Activated naive CD4-positive, alpha-beta T cell treated with anti-CD3 and anti-CD28 coated beads for 36 hours (primary cell): Measurements from ENCODE around the gene STXBP6. TPM values are rescaled to one million over a fixed set of nuclear protein-coding genes. Genes with fewer than 3 reads are reported as not detected.
"Not testable (repeated sequence)": the region's sequence is repeated elsewhere in the genome, so short reads cannot be mapped to it uniquely, and the experiment has no call there.

Experiments
- CTCF ChIA-PET: fragments of 350-600 bp; sonication (Branson Sonifier 250); formaldehyde crosslinking; loops from one replicate; lab custom pipeline; 2021; ENCODE audit warnings: antibody characterized with exemption; lab: Charles Lee
- DNase-seq: peaks from one replicate; pipeline ENCODE4 v3.0.0-alpha.2; 2020
- H3K27ac Mint-ChIP-seq: one replicate; pipeline ENCODE4 v1.8.0; 2021; ENCODE audit warnings: mild to moderate bottlenecking, mixed read lengths
- H3K27me3 Mint-ChIP-seq: one replicate; pipeline ENCODE4 v1.8.0; 2021; ENCODE audit warnings: low read depth, mixed read lengths
- H3K36me3 Mint-ChIP-seq: one replicate; pipeline ENCODE4 v1.8.0; 2021; ENCODE audit warnings: low read depth, mixed read lengths
- H3K4me1 Mint-ChIP-seq: one replicate; pipeline ENCODE4 v1.8.0; 2021; ENCODE audit warnings: low read depth, mixed read lengths
- H3K4me3 Mint-ChIP-seq: one replicate; pipeline ENCODE4 v1.8.0; 2021; ENCODE audit warnings: mild to moderate bottlenecking, moderate library complexity, mixed read lengths
- H3K9me3 Mint-ChIP-seq: one replicate; pipeline ENCODE4 v1.8.0; 2021; ENCODE audit warnings: mixed read lengths
- intact Hi-C: fragments of 100-400 bp; cut with micrococcal nuclease; formaldehyde crosslinking; loops from one replicate; pipeline ENCODE4 v1.15.1; 2023
- total RNA-seq, 2 experiments: library from RNA; stranded (reverse); gene quantifications; one replicate each; pipeline ENCODE4 v1.2.3, GENCODE V29; 2021

Gene STXBP6
- total RNA-seq, 2 experiments from 2014 or later, result not detected

DNA sequence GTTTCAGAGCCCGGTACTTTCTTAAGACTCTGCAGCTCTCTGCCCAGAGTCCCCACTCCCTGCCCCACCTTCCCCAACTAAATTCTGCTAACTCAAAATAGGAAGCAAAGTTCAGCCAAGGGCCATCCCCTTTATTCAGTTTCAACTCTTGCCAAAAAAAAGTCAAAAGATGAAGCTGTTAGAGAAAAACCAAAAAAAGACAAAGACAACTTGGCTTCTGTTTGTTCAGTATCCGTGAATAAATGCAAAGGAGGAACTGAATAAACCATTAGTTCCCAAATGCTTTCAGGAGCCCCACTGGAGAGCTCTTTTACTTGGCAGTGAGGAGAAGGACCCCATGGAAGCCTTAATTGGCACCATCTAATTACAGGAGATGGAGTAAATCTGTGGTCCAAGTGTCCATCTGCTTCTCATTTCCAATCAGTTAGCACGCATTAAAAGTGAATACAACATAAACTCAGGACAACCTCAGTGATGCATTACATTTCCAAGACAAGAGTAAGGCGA is 260.5 kb downstream of the STXBP6 start:
- no peak for DNase-seq
- intact Hi-C loops, result no loop called here
- H3K4me1 Mint-ChIP-seq, result no peaks in the 10 kb centered on the region
- H3K9me3 Mint-ChIP-seq, result no peaks in the 10 kb centered on the region
- peaks cover 22% of the 10 kb centered on the region for H3K27me3 Mint-ChIP-seq
- no peak overlapping the region for H3K4me3 Mint-ChIP-seq
- H3K27ac Mint-ChIP-seq, result no peak overlapping the region
- H3K36me3 Mint-ChIP-seq, result no peaks in the 10 kb centered on the region
- CTCF ChIA-PET, result interaction anchor here (1.2 kb wide), 1 partner anchor 79 kb away, joined by 4 read pairs; no protein-coding TSS in a partner anchor

DNA sequence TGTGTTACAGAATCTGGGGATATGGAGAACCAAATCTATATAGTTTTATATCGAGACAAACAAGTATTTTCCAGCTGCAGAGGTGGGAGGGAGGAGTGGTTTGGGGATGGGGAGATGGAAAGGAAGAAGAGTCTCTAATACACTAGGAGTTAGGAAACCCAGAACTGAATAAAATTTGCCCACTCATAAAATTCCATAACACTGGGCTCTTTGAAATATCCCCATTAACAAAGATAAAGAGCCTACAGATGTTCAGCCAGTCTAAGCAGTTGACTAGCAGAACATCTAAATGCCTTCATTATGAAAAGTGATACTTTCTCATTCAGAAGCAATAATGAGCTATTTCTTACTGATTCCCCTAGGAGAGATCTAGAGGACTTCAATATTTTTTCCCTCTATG is 264.2 kb downstream of the STXBP6 start:
- Mint-ChIP-seq H3K4me1 (no peaks in the 10 kb centered on the region), H3K36me3 (no peaks in the 10 kb centered on the region), H3K4me3 (no peak overlapping the region), H3K9me3 (no peaks in the 10 kb centered on the region), H3K27ac (no peak overlapping the region), H3K27me3 (peaks cover 12% of the 10 kb centered on the region)
- intact Hi-C loops, result no loop called here
- DNase-seq, result no peak
- CTCF ChIA-PET, result no interaction called here

DNA sequence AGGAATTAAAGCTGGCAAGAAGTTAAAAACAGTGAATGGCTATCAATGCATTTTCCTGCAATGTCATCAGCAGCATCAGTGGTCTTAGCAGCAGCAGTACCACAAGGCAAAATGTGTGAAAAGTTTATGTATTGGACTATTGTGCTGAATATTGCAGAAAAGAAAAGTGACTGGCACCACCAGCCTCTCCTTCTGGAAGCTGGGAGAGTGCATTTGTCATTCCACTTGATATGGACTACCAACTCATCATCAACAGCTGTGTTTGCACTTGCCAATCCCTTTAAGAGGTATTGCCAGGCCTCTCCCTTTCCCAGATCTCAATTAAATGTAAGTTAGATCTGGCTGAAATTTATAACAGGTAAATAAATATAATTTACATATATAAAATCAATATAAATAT is 265.0 kb downstream of the STXBP6 start:
- intact Hi-C loops, result no loop called here
- H3K27ac Mint-ChIP-seq, result no peak overlapping the region
- H3K27me3 Mint-ChIP-seq, result peaks cover 12% of the 10 kb centered on the region
- no peaks in the 10 kb centered on the region for H3K4me1 Mint-ChIP-seq
- H3K4me3 Mint-ChIP-seq, result no peak overlapping the region
- no peaks in the 10 kb centered on the region for H3K36me3 Mint-ChIP-seq
- no peak for DNase-seq
- CTCF ChIA-PET, result no interaction called here
- H3K9me3 Mint-ChIP-seq, result no peaks in the 10 kb centered on the region

DNA sequence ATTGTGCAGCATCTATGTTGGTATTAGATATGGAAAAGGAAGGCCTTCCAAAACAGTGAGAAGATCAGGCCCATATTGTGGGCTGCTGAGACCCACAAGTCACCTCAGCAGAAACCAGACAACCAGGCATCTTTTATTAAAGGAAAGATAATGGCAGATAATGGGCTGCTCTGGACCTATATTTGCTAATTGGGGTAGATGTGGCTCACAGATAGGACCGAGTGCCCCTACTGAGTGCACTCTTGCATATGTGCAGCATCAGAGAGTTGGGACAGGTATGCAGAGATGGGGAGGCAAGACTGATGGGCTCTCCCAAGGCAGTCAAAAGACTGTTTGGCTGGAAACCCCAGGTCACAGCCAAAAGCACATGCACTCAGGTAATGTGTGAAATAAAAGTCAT is 266.2 kb downstream of the STXBP6 start:
- Mint-ChIP-seq H3K9me3 (no peaks in the 10 kb centered on the region), H3K36me3 (no peaks in the 10 kb centered on the region), H3K27ac (no peak overlapping the region), H3K4me3 (no peak overlapping the region), H3K27me3 (peaks cover 10% of the 10 kb centered on the region), H3K4me1 (no peaks in the 10 kb centered on the region)
- DNase-seq, result no peak
- CTCF ChIA-PET, result no interaction called here
- intact Hi-C loops, result no loop called here

DNA sequence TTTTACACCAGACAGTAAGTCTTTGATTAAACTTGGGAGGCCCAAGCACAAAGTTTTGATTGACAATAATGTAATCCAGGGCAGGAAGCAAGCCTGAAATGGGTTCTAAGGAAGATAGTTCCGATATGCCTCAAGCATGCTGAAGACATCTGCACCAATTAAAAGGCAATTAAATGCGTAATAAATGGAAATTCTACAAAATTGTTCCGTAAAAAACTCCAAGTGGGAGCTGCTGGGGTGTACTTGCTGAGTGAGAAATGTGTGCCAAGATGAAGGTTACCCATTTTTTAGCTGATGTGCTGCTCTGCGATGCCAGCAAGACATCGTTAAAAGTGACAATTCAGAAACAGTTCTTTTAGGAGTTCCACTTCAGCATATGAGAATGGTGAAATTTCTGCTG is 269.7 kb downstream of the STXBP6 start:
- no peak for DNase-seq
- no peaks in the 10 kb centered on the region for H3K36me3 Mint-ChIP-seq
- H3K27me3 Mint-ChIP-seq, result no peaks in the 10 kb centered on the region
- no peak overlapping the region for H3K4me3 Mint-ChIP-seq
- no peaks in the 10 kb centered on the region for H3K9me3 Mint-ChIP-seq
- no peaks in the 10 kb centered on the region for H3K4me1 Mint-ChIP-seq
- CTCF ChIA-PET, result interaction anchor here (1.2 kb wide), 2 partner anchors 70 to 71 kb away, joined by 3 read pairs; no protein-coding TSS in a partner anchor
- no peak overlapping the region for H3K27ac Mint-ChIP-seq
- intact Hi-C loops, result no loop called here

DNA sequence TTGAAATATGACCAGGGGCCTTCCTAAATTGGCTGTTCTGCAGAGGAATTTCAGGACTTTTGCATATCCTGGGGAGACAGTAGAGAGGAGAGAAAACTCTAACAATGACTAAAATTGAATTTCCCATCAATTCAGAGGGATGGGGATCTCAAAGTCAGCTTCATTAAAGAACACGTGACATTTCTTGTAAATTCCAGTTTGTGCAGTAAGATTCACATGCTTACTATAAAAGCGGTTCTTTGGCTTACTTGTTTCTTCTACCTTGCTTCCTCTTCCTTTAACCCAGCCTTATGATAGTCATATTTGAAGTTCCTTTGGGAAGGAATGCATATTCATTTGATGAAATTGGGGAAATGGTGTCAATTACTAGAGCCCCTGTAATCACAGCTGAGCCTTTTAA is 272.3 kb downstream of the STXBP6 start:
- Mint-ChIP-seq H3K27ac (no peak overlapping the region), H3K36me3 (no peaks in the 10 kb centered on the region), H3K4me3 (no peak overlapping the region), H3K9me3 (no peaks in the 10 kb centered on the region), H3K4me1 (no peaks in the 10 kb centered on the region), H3K27me3 (peaks cover 6% of the 10 kb centered on the region)
- CTCF ChIA-PET, result interaction anchor here (1.3 kb wide), 1 partner anchor 43 kb away, joined by 3 read pairs; no protein-coding TSS in a partner anchor
- intact Hi-C loops, result no loop called here
- no peak for DNase-seq

DNA sequence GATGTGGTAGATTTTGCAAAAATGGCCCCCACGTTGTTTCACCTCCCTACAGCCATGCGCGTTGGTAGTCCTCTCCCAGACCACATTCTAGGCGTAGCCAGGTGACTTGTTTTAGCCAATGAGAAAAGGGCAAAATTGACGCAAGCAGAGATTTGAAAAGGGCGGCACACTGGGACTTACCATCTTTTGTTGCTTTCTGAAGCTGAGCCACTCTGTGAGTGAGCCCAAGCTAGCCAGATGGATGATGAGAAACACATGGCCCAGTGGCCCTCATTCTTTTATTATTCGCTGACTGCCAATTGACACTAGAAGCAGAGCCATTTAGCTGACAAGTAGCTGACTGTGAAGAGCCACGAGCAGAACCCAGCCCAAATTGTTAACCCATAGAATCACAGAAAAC is 274.0 kb downstream of the STXBP6 start:
- Mint-ChIP-seq H3K9me3 (no peaks in the 10 kb centered on the region), H3K4me3 (no peak overlapping the region), H3K27ac (no peak overlapping the region), H3K27me3 (peaks cover 21% of the 10 kb centered on the region), H3K36me3 (no peaks in the 10 kb centered on the region), H3K4me1 (no peaks in the 10 kb centered on the region)
- intact Hi-C loops, result no loop called here
- DNase-seq, result no peak
- CTCF ChIA-PET, result no interaction called here

DNA sequence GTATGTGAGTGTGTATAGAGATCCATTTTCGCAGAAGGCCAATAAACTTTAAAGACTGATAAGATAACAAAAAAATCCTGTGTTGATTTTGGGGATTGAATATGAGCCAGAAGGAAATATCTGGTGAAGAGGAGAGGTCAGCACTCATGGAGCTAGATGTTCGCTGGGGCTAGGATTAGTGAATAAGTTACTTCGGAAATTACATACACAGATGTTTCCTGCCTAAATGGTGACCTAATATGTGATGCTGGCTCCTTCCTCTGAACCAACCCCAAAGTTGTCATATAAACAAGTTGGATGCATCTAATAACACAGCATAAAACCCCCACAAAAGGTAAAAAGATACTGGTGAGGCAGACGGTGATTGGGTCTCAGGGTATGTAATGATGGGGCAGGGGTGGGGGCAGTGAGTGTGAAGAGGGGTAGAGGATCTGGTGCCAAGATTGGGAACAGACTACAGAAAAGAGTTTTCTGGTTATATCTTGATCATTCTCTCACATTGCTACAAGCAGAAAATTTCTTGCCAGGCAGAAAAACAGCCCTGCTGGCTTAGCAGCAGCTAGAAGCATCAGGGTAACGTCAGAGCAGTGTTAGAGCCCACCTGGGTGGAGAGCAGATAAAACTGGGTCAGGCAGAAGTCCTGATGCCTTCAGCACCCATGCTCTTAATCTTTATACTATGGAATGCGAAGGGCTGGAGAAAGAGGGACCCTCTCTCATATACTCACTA is 275.6 kb downstream of the STXBP6 start:
- H3K36me3 Mint-ChIP-seq, result no peaks in the 10 kb centered on the region
- DNase-seq, result no peak
- intact Hi-C loops, result no loop called here
- no peaks in the 10 kb centered on the region for H3K4me1 Mint-ChIP-seq
- no peak overlapping the region for H3K27ac Mint-ChIP-seq
- peaks cover 23% of the 10 kb centered on the region for H3K27me3 Mint-ChIP-seq
- CTCF ChIA-PET, result no interaction called here
- no peak overlapping the region for H3K4me3 Mint-ChIP-seq
- no peaks in the 10 kb centered on the region for H3K9me3 Mint-ChIP-seq

DNA sequence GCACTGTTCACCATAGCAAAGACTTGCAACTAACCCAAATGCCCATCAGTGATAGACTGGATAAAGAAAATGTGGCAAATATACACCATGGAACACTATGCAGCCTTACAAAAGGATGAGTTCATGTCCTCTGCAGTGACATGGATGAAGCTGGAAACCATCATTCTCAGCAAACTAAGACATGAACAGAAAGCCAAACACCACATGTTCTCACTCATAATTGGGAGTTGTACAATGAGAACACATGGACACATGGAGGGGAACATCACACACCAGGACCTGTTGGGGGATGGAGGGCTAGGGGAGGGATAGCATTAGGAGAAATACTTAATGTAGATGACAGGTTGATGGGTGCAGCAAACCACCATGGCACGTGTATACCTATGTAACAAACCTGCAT is 276.4 kb downstream of the STXBP6 start:
- H3K4me3 Mint-ChIP-seq, H3K36me3 Mint-ChIP-seq, intact Hi-C loops, CTCF ChIA-PET, H3K9me3 Mint-ChIP-seq, H3K4me1 Mint-ChIP-seq, DNase-seq, H3K27ac Mint-ChIP-seq: not testable (repeated sequence)
- H3K27me3 Mint-ChIP-seq, result peaks cover 23% of the 10 kb centered on the region

DNA sequence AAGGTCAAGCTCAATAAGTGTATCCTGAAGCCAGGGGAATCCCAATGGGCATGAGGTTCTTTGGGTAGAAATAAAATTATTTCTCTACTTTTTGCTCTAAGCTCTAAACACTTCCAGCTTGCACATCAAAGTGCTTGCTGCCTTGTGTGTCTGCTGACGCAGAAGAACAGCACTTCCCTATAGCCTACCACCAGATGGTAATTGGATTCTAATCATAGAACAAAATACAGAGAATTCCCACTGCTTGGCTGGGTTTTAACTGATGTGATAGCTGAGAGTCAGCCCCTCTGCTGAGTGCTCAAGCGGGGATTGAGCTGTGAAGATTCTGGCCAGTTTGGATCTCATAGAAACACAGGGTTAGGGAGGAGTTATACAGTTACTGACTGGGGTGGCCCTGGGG is 283.5 kb downstream of the STXBP6 start:
- intact Hi-C loops, result no loop called here
- Mint-ChIP-seq H3K4me3 (no peak overlapping the region), H3K36me3 (no peaks in the 10 kb centered on the region), H3K27ac (no peak overlapping the region), H3K9me3 (no peaks in the 10 kb centered on the region), H3K27me3 (peaks cover 31% of the 10 kb centered on the region), H3K4me1 (no peaks in the 10 kb centered on the region)
- CTCF ChIA-PET, result no interaction called here
- no peak for DNase-seq

DNA sequence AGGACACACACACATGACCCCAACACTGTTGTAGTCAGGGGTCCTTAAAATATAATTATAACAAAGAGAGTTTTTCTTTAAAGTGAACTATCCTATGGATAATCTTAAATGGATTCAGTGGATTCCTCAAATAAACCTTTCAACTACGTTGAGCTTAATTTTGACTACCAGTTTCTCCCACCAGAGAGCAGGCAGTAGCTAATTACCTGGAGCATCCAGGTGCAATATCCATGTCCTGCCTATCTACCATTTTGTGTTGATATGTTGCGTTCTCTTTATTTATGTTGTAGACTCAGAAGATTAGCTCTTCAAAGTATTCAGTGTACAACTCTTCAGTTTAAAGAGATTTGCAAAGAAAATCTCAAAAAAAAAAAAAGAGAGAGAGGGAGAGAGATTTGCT is 288.8 kb downstream of the STXBP6 start:
- no peaks in the 10 kb centered on the region for H3K9me3 Mint-ChIP-seq
- no peaks in the 10 kb centered on the region for H3K4me1 Mint-ChIP-seq
- no peak overlapping the region for H3K4me3 Mint-ChIP-seq
- no peak for DNase-seq
- CTCF ChIA-PET, result interaction anchor here (0.7 kb wide), 1 partner anchor 372 kb away, joined by 3 read pairs; no protein-coding TSS in a partner anchor
- no peaks in the 10 kb centered on the region for H3K36me3 Mint-ChIP-seq
- peaks cover 32% of the 10 kb centered on the region for H3K27me3 Mint-ChIP-seq
- intact Hi-C loops, result no loop called here
- H3K27ac Mint-ChIP-seq, result no peak overlapping the region
